Measurements from ENCODE around the gene LYZL2. TPM values are rescaled to one million over a fixed set of nuclear protein-coding genes. Genes with fewer than 3 reads are reported as not detected.
"Not testable (repeated sequence)": the region's sequence is repeated elsewhere in the genome, so short reads cannot be mapped to it uniquely, and the experiment has no call there.

The LYZL2 gene
- total RNA-seq, 2 experiments from 2014 or later = not detected

GRCh38 chr10:30660314-30660713 lies 30.8 kb upstream of the LYZL2 start:
- H3K27ac Mint-ChIP-seq; intact Hi-C loops (cut with DNase I, micrococcal nuclease); DNase-seq; H3K9me3 Mint-ChIP-seq (ENCODE audit: low read depth); ATAC-seq; H3K4me1 Mint-ChIP-seq; H3K4me3 Mint-ChIP-seq; H3K36me3 Mint-ChIP-seq (ENCODE audit: low read depth); POLR2A ChIA-PET: not testable (repeated sequence)
- peaks cover 24% of the 10 kb centered on the region for H3K27me3 Mint-ChIP-seq
- CTCF ChIA-PET = interaction anchor here (1.1 to 2.5 kb wide), 3 partner anchors 10 to 69 kb away, joined by 4 to 11 read pairs (median 10); no protein-coding TSS in a partner anchor

- Mint-ChIP-seq H3K9me3 (ENCODE audit: low read depth) (no peaks in the 10 kb centered on the region), H3K27ac (no peak overlapping the region), H3K36me3 (ENCODE audit: low read depth) (no peaks in the 10 kb centered on the region), H3K4me3 (no peak overlapping the region), H3K27me3 (peaks cover 31% of the 10 kb centered on the region), H3K4me1 (peaks cover 8% of the 10 kb centered on the region)
- CTCF ChIA-PET = interaction anchor here (1.5 to 5.6 kb wide), 3 partner anchors 11 to 17 kb away, joined by 3 to 32 read pairs (median 15); no protein-coding TSS in a partner anchor
- no peak for ATAC-seq
- POLR2A ChIA-PET = no interaction called here
- intact Hi-C loops (cut with DNase I, micrococcal nuclease) = no loop called here
- DNase-seq = no peak
Observed at GRCh38 chr10:30656233-30656632, 26.7 kb upstream of the LYZL2 start.

GRCh38 chr10:30655001-30655400 lies 25.4 kb upstream of the LYZL2 start:
- peaks cover 29% of the 10 kb centered on the region for H3K27me3 Mint-ChIP-seq
- CTCF ChIA-PET = interaction anchor here (0.6 to 5.6 kb wide), 4 partner anchors 12 to 197 kb away, joined by 3 to 32 read pairs (median 9); no protein-coding TSS in a partner anchor
- not testable (repeated sequence) for H3K4me1 Mint-ChIP-seq

GRCh38 chr10:30651470-30652397 lies 22.2 kb upstream of the LYZL2 start:
- ATAC-seq (peak; percentile 55), DNase-seq (peak; percentile 44)
- H3K4me3 Mint-ChIP-seq; H3K9me3 Mint-ChIP-seq (ENCODE audit: low read depth); intact Hi-C loops (cut with DNase I, micrococcal nuclease); H3K27ac Mint-ChIP-seq; POLR2A ChIA-PET; H3K36me3 Mint-ChIP-seq (ENCODE audit: low read depth): not testable (repeated sequence)
- CTCF ChIA-PET = interaction anchor here (1.0 to 5.6 kb wide), 3 partner anchors 12 to 19 kb away, joined by 4 to 32 read pairs (median 11); no protein-coding TSS in a partner anchor
- Mint-ChIP-seq H3K4me1 (peaks cover 24% of the 10 kb centered on the region), H3K27me3 (peaks cover 29% of the 10 kb centered on the region)

More at GRCh38 chr10:30655001-30655400, 25.4 kb upstream of the LYZL2 start:
- H3K4me3 Mint-ChIP-seq; DNase-seq; ATAC-seq; H3K36me3 Mint-ChIP-seq (ENCODE audit: low read depth); H3K27ac Mint-ChIP-seq; H3K9me3 Mint-ChIP-seq (ENCODE audit: low read depth); intact Hi-C loops (cut with DNase I, micrococcal nuclease); POLR2A ChIA-PET: not testable (repeated sequence)

- DNase-seq = peak; percentile 44
- H3K9me3 Mint-ChIP-seq (ENCODE audit: low read depth) = no peaks in the 10 kb centered on the region
- intact Hi-C loops (cut with DNase I, micrococcal nuclease) = no loop called here
- ATAC-seq = peak; percentile 54
- no peak overlapping the region for H3K4me3 Mint-ChIP-seq
- no peaks in the 10 kb centered on the region for H3K36me3 Mint-ChIP-seq (ENCODE audit: low read depth)
- H3K27ac Mint-ChIP-seq = no peak overlapping the region
- ChIA-PET POLR2A (no interaction called here), CTCF (interaction anchor here (1.5 kb wide), 1 partner anchor 10 kb away, joined by 8 read pairs; no protein-coding TSS in a partner anchor)
- H3K27me3 Mint-ChIP-seq = peaks cover 38% of the 10 kb centered on the region
- peaks cover 28% of the 10 kb centered on the region for H3K4me1 Mint-ChIP-seq
Observed at GRCh38 chr10:30647089-30647488, 17.5 kb upstream of the LYZL2 start.

GRCh38 chr10:30645340-30645827 lies 15.8 kb upstream of the LYZL2 start:
- Mint-ChIP-seq H3K27me3 (peaks cover 45% of the 10 kb centered on the region), H3K27ac (no peak overlapping the region), H3K9me3 (ENCODE audit: low read depth) (no peaks in the 10 kb centered on the region), H3K4me1 (peaks cover 18% of the 10 kb centered on the region), H3K36me3 (ENCODE audit: low read depth) (no peaks in the 10 kb centered on the region), H3K4me3 (no peak overlapping the region)
- intact Hi-C loops (cut with DNase I, micrococcal nuclease) = no loop called here
- peak; percentile 60 for ATAC-seq
- DNase-seq = peak; percentile 47
- CTCF ChIA-PET = interaction anchor here (0.6 to 1.1 kb wide), 5 partner anchors 24 to 1557 kb away, joined by 3 to 5 read pairs (median 3); no protein-coding TSS in a partner anchor
- POLR2A ChIA-PET = no interaction called here

GRCh38 chr10:30644408-30644861 lies 14.9 kb upstream of the LYZL2 start:
- intact Hi-C loops (cut with DNase I, micrococcal nuclease); H3K27ac Mint-ChIP-seq; H3K4me3 Mint-ChIP-seq; H3K36me3 Mint-ChIP-seq (ENCODE audit: low read depth); ATAC-seq; DNase-seq; H3K9me3 Mint-ChIP-seq (ENCODE audit: low read depth); POLR2A ChIA-PET: not testable (repeated sequence)
- CTCF ChIA-PET = interaction anchor here (1.0 kb wide), 1 partner anchor 26 kb away, joined by 4 read pairs; no protein-coding TSS in a partner anchor
- Mint-ChIP-seq H3K4me1 (peaks cover 23% of the 10 kb centered on the region), H3K27me3 (peaks cover 52% of the 10 kb centered on the region)

GRCh38 chr10:30643557-30644199 lies 14.1 kb upstream of the LYZL2 start:
- Mint-ChIP-seq H3K4me1 (peaks cover 23% of the 10 kb centered on the region), H3K27me3 (peaks cover 46% of the 10 kb centered on the region)
- DNase-seq; H3K4me3 Mint-ChIP-seq; POLR2A ChIA-PET; H3K27ac Mint-ChIP-seq; H3K9me3 Mint-ChIP-seq (ENCODE audit: low read depth); H3K36me3 Mint-ChIP-seq (ENCODE audit: low read depth); ATAC-seq; intact Hi-C loops (cut with DNase I, micrococcal nuclease): not testable (repeated sequence)
- CTCF ChIA-PET = interaction anchor here (1.0 kb wide), 1 partner anchor 27 kb away, joined by 4 read pairs; no protein-coding TSS in a partner anchor

- POLR2A ChIA-PET; H3K4me3 Mint-ChIP-seq; CTCF ChIA-PET; H3K27ac Mint-ChIP-seq; ATAC-seq; intact Hi-C loops (cut with DNase I, micrococcal nuclease); DNase-seq; H3K36me3 Mint-ChIP-seq (ENCODE audit: low read depth); H3K9me3 Mint-ChIP-seq (ENCODE audit: low read depth): not testable (repeated sequence)
- Mint-ChIP-seq H3K4me1 (peaks cover 21% of the 10 kb centered on the region), H3K27me3 (peaks cover 43% of the 10 kb centered on the region)
Observed at GRCh38 chr10:30642856-30643255, 13.3 kb upstream of the LYZL2 start.

GRCh38 chr10:30639946-30640786 lies 10.6 kb upstream of the LYZL2 start:
- Mint-ChIP-seq H3K4me3 (no peak overlapping the region), H3K27ac (no peak overlapping the region), H3K27me3 (peaks cover 37% of the 10 kb centered on the region), H3K9me3 (ENCODE audit: low read depth) (no peaks in the 10 kb centered on the region), H3K4me1 (peaks cover 11% of the 10 kb centered on the region), H3K36me3 (ENCODE audit: low read depth) (no peaks in the 10 kb centered on the region)
- ATAC-seq = peak; percentile 40
- no peak for DNase-seq
- POLR2A ChIA-PET = no interaction called here
- intact Hi-C loops (cut with DNase I, micrococcal nuclease) = loop anchor here in 1 of 2 experiments (2.0 kb wide), 1 partner anchor 79 kb away; no protein-coding TSS in a partner anchor
- CTCF ChIA-PET = interaction anchor here (0.6 to 3.9 kb wide), 46 partner anchors 8 to 1440 kb away, joined by 3 to 28 read pairs (median 4); partner anchors contain the start of gene LYZL2
